Measurements from ENCODE around the gene TULP3.

Gene TULP3

GRCh38 chr12:2984249-2984648 is 93.6 kb downstream of the TULP3 start:
- DNase-seq (ENCODE audit: low read depth in 1 of 2, low spot score in 1 of 2), result no peak
- Histone ChIP-seq H3K4me3 (replicated peaks; ENCODE audit: insufficient read depth, low read length) (no peak overlapping the region), H3K27me3 (ENCODE audit: insufficient read depth, poor library complexity, severe bottlenecking) (no peaks in the 10 kb centered on the region), H3K27ac (replicated peaks) (no peak overlapping the region)
- TF ChIP-seq CTCF (IDR thresholded peaks at IDR 0.05; ENCODE audit: insufficient read depth, low read length) (no peak), POLR2AphosphoS5 (IDR thresholded peaks at IDR 0.05; ENCODE audit: low read depth) (no peak), GABPA (IDR thresholded peaks at IDR 0.05; ENCODE audit: low read depth) (no peak), REST (IDR thresholded peaks at IDR 0.05; ENCODE audit: insufficient replicate concordance, low read depth) (no peak), SPI1 (IDR thresholded peaks at IDR 0.05; ENCODE audit: borderline replicate concordance, low read depth) (no peak)

- DNase-seq (ENCODE audit: low read depth in 1 of 2, low spot score in 1 of 2), result no peak
- no peaks in the 10 kb centered on the region for H3K27me3 ChIP-seq (ENCODE audit: insufficient read depth, poor library complexity, severe bottlenecking)
- H3K27ac ChIP-seq (replicated peaks), result no peak overlapping the region
- H3K4me3 ChIP-seq (replicated peaks; ENCODE audit: insufficient read depth, low read length), result no peak overlapping the region
- no peak for TF ChIP-seq CTCF (IDR thresholded peaks at IDR 0.05; ENCODE audit: insufficient read depth, low read length)
- TF ChIP-seq SPI1 (IDR thresholded peaks at IDR 0.05; ENCODE audit: borderline replicate concordance, low read depth), result no peak
- TF ChIP-seq REST (IDR thresholded peaks at IDR 0.05; ENCODE audit: insufficient replicate concordance, low read depth), result no peak
- TF ChIP-seq POLR2AphosphoS5 (IDR thresholded peaks at IDR 0.05; ENCODE audit: low read depth), result no peak
- no peak for TF ChIP-seq GABPA (IDR thresholded peaks at IDR 0.05; ENCODE audit: low read depth)
These were observed 94.0 kb downstream of the TULP3 start for GRCh38 chr12:2984698-2985097.

GRCh38 chr12:2986876-2987275 is 96.2 kb downstream of the TULP3 start:
- TF ChIP-seq SPI1 (IDR thresholded peaks at IDR 0.05; ENCODE audit: borderline replicate concordance, low read depth), result no peak
- no peak for TF ChIP-seq GABPA (IDR thresholded peaks at IDR 0.05; ENCODE audit: low read depth)
- TF ChIP-seq CTCF (IDR thresholded peaks at IDR 0.05; ENCODE audit: insufficient read depth, low read length), result no peak
- no peak for TF ChIP-seq POLR2AphosphoS5 (IDR thresholded peaks at IDR 0.05; ENCODE audit: low read depth)
- TF ChIP-seq REST (IDR thresholded peaks at IDR 0.05; ENCODE audit: insufficient replicate concordance, low read depth), result no peak
- H3K4me3 ChIP-seq (replicated peaks; ENCODE audit: insufficient read depth, low read length), result no peak overlapping the region
- no peak overlapping the region for H3K27ac ChIP-seq (replicated peaks)
- no peak for DNase-seq (ENCODE audit: low read depth in 1 of 2, low spot score in 1 of 2)
- H3K27me3 ChIP-seq (ENCODE audit: insufficient read depth, poor library complexity, severe bottlenecking), result no peaks in the 10 kb centered on the region
